Tibial artery (tissue), 4 donors: Measurements from ENCODE around the gene DHRS13.
"Not testable (repeated sequence)": the region's sequence is repeated elsewhere in the genome, so short reads cannot be mapped to it uniquely, and the experiment has no call there.

ENCODE experiments used
- DNase-seq, 2 donors: peaks; one replicate each; pipeline ENCODE4 v3.0.0-alpha.2; 2019
- H3K27ac ChIP-seq, 2 donors: fragments of 200-600 bp; sonication (generic) in 1 of 2; 1 replicate in 1 of 2; 2 replicates in 1 of 2; pipeline ENCODE4 v1.5.1; 2018 to 2019; ENCODE audit warnings: mild to moderate bottlenecking in 1 of 2
- H3K27me3 ChIP-seq, 2 donors: fragments of 200-600 bp; sonication (generic) in 1 of 2; one replicate each; pipeline versions ENCODE4 v1.5.1 to v1.6.0; 2016 to 2019
- H3K36me3 ChIP-seq, 3 donors: fragments of 200-600 bp; sonication (generic) in 2 of 3; one replicate each; pipeline ENCODE4 v1.5.1; 2016 to 2019; ENCODE audit warnings: mild to moderate bottlenecking in 2 of 3
- H3K4me1 ChIP-seq, 4 donors: fragments of 200-600 bp; sonication (generic) in 2 of 4; 1 replicate in 3 of 4; 2 replicates in 1 of 4; pipeline ENCODE4 v1.5.1; 2016 to 2019
- H3K4me3 ChIP-seq, 2 donors: fragments of 200-600 bp; sonication (generic) in 1 of 2; 1 replicate in 1 of 2; 2 replicates in 1 of 2; pipeline ENCODE4 v1.5.1; 2018 to 2019; ENCODE audit warnings: mild to moderate bottlenecking in 2 of 2
- H3K9me3 ChIP-seq, 3 donors: fragments of 200-600 bp; sonication (generic) in 1 of 3; one replicate each; pipeline ENCODE4 v1.5.1; 2016 to 2019
- intact Hi-C: fragments of 100-400 bp; cut with DNase I; formaldehyde crosslinking; loops from one replicate; pipeline ENCODE4 v1.15.0; 2023; ENCODE audit warnings: low total_unique reads
- TF ChIP-seq, protein P1 (sequence below), 2 experiments: fragments of 200-600 bp in 1 of 2; fragments of 450-650 bp in 1 of 2; IDR thresholded peaks; one replicate each; pipeline ENCODE4 v1.5.1; 2017 to 2019; ENCODE audit warnings: antibody characterized with exemption in 2 of 2, mild to moderate bottlenecking in 1 of 2, moderate library complexity in 1 of 2

DHRS13 gene

DNA sequence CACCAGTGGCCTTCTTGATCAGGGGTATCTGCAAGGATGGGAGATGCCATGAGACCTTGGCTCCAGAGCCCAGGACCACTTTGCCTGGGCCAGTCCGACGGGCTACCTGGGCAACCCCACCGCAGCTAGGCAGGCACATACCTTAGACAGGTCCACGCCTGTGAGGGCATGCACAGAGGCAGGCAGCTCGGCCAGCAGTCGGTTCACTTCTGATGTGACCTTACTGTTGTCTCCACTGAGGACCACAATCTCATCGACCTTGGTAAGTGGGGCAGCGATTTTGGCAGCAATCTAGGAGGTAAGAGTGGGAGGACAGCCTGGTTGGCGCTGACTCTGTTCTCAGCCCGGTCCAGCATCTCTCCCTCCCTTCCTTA is 22.3 kb downstream of the DHRS13 start:
- TF ChIP-seq, protein P1, sequence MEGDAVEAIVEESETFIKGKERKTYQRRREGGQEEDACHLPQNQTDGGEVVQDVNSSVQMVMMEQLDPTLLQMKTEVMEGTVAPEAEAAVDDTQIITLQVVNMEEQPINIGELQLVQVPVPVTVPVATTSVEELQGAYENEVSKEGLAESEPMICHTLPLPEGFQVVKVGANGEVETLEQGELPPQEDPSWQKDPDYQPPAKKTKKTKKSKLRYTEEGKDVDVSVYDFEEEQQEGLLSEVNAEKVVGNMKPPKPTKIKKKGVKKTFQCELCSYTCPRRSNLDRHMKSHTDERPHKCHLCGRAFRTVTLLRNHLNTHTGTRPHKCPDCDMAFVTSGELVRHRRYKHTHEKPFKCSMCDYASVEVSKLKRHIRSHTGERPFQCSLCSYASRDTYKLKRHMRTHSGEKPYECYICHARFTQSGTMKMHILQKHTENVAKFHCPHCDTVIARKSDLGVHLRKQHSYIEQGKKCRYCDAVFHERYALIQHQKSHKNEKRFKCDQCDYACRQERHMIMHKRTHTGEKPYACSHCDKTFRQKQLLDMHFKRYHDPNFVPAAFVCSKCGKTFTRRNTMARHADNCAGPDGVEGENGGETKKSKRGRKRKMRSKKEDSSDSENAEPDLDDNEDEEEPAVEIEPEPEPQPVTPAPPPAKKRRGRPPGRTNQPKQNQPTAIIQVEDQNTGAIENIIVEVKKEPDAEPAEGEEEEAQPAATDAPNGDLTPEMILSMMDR (IDR thresholded peaks at IDR 0.05) = no peak
- intact Hi-C loops = no loop called here
- no peak overlapping the region for H3K27ac ChIP-seq
- DNase-seq = no peak
- H3K36me3 ChIP-seq = peaks cover 69 to 82% (median 74%) of the 10 kb centered on the region in 3 donors
- no peaks in the 10 kb centered on the region for H3K9me3 ChIP-seq
- no peak overlapping the region for H3K4me3 ChIP-seq
- no peaks in the 10 kb centered on the region for H3K4me1 ChIP-seq
- no peaks in the 10 kb centered on the region for H3K27me3 ChIP-seq

DNA sequence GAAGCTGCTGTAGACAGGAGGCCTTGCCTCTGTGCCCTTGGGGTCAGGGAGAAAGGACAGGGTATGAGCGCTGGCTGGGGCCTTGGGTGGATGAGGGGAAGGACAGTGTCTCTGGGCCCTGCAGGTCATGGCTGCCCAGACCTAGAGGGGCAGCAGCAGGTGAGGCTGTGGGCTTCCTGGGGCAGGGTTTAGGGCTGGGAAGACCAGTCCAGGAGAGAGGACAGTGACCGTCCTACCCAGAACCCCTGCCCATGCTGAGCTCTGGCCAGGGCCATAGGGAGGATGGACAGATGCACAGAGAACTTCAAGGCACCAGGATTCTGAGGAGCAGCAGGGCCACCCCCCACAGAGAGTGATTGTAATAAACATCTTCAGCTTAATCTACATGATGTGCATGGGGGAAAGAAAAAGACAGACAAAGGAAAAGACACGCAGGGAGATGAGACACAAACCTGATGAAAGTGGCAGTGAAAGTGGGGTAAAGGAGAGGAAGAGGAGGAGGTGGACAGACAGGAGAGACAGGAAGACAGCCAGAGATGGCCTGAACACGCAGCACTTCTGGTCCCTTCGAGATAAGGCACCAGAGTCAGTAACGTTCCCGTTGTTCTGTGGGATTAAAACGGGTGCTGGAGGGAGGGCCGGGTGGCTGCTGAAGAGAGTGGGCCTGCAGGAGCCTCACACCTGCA is 22.9 kb downstream of the DHRS13 start:
- Histone ChIP-seq H3K36me3 (peaks cover 63 to 77% (median 69%) of the 10 kb centered on the region in 3 donors), H3K4me1 (no peaks in the 10 kb centered on the region), H3K27me3 (no peaks in the 10 kb centered on the region), H3K9me3 (no peaks in the 10 kb centered on the region), H3K4me3 (no peak overlapping the region), H3K27ac (no peak overlapping the region)
- no peak for DNase-seq
- intact Hi-C loops = no loop called here
- TF ChIP-seq, protein P1 (IDR thresholded peaks at IDR 0.05) = no peak

GRCh38 chr17:28878981-28879380 is 23.9 kb downstream of the DHRS13 start:
- Histone ChIP-seq H3K9me3 (no peaks in the 10 kb centered on the region), H3K27ac (no peak overlapping the region), H3K4me1 (no peaks in the 10 kb centered on the region), H3K36me3 (peaks cover 53 to 67% (median 60%) of the 10 kb centered on the region in 3 donors), H3K4me3 (no peak overlapping the region), H3K27me3 (no peaks in the 10 kb centered on the region)
- intact Hi-C loops = no loop called here
- TF ChIP-seq, protein P1 (IDR thresholded peaks at IDR 0.05) = peak in 1 of 2 experiments; percentile 14
- no peak for DNase-seq

DNA sequence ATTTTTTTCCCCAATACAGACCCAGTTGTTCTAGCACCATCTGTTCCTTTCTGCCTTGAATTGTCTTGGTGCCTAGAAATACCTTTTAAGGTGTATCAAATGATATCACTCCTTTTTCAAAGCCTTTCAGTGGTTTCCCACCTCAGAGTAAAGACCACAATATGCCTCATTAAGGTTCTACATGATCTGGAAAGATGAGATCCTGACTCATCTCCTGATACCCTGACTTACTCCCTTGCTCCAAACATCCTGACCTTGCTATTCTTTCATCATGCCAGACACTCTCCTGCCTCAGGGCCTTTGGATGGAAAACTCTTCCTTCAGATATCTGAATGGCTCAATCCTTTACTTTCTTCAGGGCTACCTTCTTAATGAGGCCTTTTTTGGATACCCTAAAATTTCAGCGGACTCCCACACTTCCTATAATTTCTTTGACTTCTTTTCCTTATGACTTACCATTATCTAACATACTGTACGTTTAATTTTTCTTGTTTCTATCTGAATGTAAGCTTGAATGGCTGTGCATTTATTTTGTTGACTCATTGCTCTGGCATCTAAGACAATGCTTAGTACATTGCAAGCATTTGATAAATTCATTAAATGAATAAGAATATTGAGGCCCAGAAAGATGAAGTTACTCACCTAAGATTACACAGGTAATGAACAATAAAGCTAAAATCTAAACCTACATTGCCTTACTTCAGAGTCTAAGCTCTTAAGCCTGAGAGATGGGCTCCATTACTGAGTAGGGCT is 24.5 kb downstream of the DHRS13 start:
- no peaks in the 10 kb centered on the region for H3K4me1 ChIP-seq
- H3K27me3 ChIP-seq = no peaks in the 10 kb centered on the region
- peaks cover 46 to 60% (median 53%) of the 10 kb centered on the region in 3 donors for H3K36me3 ChIP-seq
- no peaks in the 10 kb centered on the region for H3K9me3 ChIP-seq
- TF ChIP-seq, protein P1 (IDR thresholded peaks at IDR 0.05) = no peak
- H3K27ac ChIP-seq = no peak overlapping the region
- no peak overlapping the region for H3K4me3 ChIP-seq
- intact Hi-C loops = no loop called here
- DNase-seq = no peak

- H3K4me1 ChIP-seq, DNase-seq, intact Hi-C loops, H3K9me3 ChIP-seq, H3K4me3 ChIP-seq, H3K27ac ChIP-seq, H3K27me3 ChIP-seq: not testable (repeated sequence)
- peaks cover 37 to 49% (median 42%) of the 10 kb centered on the region in 3 donors for H3K36me3 ChIP-seq
Measured at GRCh38 chr17:28877150-28877711, 25.6 kb downstream of the DHRS13 start.
